Hematopoietic multipotent progenitor cell treated with erythropoietin and hydrocortisone succinate and interleukin-3 and kit ligand, for 4 days (in vitro differentiated cells): Measurements from ENCODE around the gene FOXB1.
A peak's percentile ranks its signal among the peaks of the same experiment; 100 is the strongest.

Experiments used
- DNase-seq: peaks from one replicate; pipeline ENCODE4 v3.0.0-alpha.2; 2015

Gene FOXB1

GRCh38 chr15:59999612-60000112 lies 4.4 kb upstream of the FOXB1 start:
- no peak for DNase-seq

- DNase-seq, result no peak
These were observed 3.8 kb upstream of the FOXB1 start for GRCh38 chr15:60000113-60000823.

- DNase-seq, result no peak
These were observed 3.1 kb upstream of the FOXB1 start for GRCh38 chr15:60000824-60001609.

GRCh38 chr15:60001610-60002527 lies 2.2 kb upstream of the FOXB1 start:
- DNase-seq, result no peak

DNA sequence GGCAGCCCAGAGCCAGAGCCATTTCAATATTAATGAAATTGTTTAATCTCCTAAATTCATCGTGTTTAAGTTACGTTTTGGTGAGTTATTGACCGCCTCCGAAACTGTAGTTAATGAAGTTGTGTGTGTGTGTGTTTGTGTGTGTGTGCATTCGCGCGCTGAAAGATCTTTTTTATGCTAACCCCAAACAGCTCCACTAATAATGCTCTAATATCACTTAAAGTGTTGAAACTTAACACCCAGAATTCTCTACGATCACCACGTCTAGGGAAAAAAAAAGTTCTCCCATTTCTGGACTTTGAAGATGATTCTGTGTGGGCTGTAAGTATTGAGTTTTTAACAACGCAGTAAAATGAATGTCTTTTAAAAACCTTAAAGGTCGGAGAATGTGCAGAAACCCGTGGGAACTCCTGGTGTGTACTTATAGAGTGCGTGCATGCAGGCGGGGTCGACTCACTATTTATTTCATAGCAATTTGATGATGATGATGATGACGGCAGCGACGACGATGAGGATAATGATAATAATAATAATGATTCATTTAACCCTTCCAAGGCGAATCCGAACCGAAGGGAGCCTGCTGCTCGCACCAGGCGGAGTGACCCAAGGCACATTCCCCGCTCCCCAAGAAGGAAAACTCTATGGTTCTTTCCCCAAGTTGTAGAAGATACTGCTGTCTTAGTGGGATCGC lies 1.4 kb upstream of the FOXB1 start:
- DNase-seq, result no peak

DNA sequence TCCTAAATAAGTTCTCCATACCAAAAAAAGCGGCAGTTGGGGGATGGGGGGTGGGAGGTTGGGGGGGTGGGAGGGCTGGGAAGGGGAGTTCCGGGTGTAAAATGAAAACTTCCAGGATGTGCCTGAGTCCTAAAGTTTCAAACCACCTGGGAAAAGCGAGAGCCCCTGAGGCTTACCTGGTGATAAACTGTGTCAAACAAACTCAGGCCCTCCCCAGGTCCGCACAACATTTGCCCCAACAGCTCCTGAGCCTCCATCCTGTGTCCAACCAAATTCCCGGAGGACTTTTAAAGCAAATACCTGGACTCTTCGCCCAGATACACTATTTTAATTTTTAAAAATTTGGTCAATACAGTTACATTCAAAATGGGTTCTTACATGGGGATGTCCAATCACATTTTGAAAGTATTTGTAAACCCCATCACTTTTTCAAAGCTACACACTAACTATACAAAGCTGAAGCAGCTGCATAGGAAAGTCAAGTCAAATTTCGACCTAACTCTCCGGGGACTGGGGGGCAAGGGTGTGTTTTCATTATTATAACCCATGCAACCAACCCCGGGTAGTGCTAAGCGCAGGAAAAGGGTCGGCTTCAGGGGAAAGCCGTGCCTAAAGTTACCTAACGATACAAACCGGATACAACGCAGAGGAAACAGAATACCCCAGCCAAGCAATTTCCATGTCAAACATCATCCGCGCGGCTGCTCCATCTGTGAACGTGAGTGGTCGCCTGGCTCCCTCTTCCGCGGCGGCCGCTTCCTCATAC lies 685 bp upstream of the FOXB1 start:
- no peak for DNase-seq

- DNase-seq, result no peak
These were observed 788 bp downstream of the FOXB1 start for GRCh38 chr15:60004846-60005351.

DNA sequence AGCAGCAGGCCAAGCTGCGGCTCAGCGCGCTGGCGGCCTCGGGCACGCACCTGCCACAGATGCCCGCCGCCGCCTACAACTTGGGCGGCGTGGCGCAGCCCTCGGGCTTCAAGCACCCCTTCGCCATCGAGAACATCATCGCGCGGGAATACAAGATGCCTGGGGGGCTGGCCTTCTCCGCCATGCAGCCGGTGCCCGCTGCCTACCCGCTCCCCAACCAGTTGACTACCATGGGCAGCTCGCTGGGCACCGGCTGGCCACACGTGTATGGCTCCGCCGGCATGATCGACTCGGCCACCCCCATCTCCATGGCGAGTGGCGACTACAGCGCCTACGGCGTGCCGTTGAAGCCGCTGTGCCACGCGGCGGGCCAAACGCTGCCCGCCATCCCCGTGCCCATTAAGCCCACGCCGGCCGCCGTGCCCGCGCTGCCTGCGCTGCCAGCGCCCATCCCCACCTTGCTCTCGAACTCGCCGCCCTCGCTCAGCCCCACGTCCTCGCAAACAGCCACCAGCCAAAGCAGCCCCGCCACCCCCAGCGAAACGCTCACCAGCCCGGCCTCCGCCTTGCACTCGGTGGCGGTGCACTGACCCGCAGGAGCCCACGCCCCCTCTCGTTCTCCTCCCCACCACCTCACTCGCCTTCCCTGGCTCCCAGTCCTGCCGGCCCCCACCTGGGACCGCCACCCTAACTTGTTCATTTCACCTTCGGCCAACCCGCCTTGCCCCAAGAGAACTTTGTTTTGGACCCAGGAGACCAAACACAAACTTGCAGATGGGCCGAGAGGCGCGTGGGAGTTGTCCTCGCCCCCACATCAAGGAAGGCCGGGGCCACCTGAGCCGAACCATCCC lies 1.5 kb downstream of the FOXB1 start:
- DNase-seq, result no peak

- peak; percentile 85 for DNase-seq
These were observed 2.2 kb downstream of the FOXB1 start for GRCh38 chr15:60006203-60006862.

DNA sequence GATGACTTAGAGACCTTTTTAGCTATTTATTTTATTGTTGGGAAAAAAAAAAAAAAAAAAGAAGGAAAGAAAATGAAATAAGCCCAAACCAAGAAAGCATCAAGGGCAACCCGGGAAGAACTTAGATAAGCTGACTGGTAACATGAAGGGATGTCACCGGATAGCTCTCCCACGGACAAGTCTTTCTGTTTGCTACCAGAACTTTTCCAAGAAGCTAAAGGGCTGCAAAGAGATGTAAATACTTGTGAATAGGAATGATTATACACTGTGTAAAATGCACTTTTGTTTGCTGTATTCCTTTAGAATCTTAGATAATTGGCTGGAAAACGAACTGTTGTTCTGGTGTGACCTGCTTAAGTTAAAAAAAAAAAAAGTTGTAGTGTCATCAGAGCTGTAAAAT lies 2.8 kb downstream of the FOXB1 start:
- no peak for DNase-seq

- no peak for DNase-seq
These were observed 5.2 kb downstream of the FOXB1 start for GRCh38 chr15:60009124-60009960.

- no peak for DNase-seq
These were observed 6.0 kb downstream of the FOXB1 start for GRCh38 chr15:60009980-60010732.

- no peak for DNase-seq
These were observed 6.7 kb downstream of the FOXB1 start for GRCh38 chr15:60010858-60011257.

DNA sequence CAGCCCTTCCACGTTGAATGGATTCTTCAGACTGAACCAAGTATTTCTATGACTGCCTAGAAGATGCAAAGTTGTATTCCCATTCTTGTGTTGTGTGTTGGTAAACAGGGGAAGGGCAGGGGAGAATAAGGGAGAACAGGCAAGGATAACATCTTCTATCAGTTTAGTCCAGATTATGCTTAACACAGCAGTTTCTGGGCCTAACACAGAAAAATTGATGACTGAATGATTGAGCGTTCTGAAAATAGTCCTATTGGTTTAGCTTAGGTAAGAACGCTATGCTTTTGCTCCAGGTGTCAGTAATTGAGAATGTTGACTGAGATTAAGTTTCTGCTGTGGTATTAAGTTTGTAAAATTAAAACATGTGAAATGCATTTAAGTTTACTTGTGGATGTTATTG lies 8.6 kb downstream of the FOXB1 start:
- DNase-seq, result no peak

DNA sequence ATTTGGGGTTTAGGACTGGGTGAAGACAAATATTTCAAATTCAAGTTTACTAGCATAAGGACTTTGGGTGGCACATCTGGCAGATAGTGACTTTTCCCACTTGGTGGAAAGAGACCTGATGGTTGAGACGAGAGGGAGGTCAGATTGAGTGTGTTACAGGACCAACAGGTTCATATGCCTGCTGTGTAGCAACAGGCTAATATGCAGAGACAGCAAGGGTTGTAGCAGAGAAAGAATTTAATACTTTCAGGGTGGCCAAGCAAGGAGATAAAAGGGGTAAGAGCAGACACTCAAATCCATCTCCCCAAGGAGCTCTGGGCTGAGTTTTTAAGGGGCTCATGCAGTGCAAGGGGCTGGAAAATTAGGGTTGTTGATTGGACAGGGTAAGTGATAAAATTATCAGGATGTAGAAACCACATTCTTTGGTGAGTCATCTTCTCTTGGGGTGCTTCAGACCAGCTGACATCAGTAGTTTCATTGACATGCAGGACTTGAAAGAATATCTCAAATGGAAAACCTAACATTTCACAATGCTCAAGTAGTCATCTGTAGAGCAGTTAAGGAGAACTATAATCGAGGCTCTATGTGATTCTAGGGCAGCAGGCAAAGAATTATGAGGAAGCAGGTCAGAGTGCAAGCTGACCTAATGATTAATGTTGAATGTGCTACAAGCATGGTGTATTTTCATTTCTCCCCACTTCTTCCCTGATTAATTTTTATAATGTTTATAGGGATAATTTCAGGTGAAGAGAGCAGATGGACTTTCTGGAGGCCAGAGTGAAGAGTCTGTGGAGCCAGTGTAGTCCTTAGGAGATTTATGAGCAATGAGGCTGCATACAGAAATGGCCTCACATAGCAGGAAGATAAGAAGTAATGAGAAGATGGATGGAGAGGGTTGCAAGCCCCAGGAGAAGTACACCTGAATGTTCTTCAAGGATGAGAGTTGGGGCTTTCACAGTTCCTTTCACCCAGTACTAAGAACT lies 13.7 kb downstream of the FOXB1 start:
- DNase-seq, result peak; percentile 80

GRCh38 chr15:60020736-60021135 lies 16.6 kb downstream of the FOXB1 start:
- no peak for DNase-seq
